GM12874 (cell line): ENCODE data around the gene CACNA1C.

Source experiments
- TF ChIP-seq, protein P1 (sequence below): IDR thresholded peaks from 2 replicates; pipeline ENCODE4 v1.5.1; 2011; ENCODE audit warnings: low read depth, mild to moderate bottlenecking, control low read depth, low read length, moderate library complexity; ENCODE audit not compliant: insufficient read depth

Gene CACNA1C

DNA sequence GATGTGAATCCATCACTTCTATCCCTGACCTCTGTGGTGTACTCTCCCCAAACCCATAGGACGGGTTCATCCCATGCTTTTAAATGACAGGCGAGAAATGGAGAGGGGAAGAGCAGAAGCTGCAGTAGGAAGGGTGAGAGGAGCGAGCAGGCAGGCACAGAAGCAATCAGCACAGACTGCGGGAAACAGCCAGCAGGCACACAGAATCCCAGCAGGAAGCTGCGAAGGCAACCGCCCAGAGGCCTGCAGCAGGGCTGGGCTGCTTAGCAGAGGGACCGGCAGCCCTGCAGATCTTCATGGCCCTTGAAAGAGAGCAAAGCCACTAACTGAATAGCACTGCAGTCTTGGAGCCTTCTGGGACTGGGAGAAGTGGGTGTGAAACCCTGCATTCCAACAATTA, 455.0 kb downstream of the CACNA1C start:
- TF ChIP-seq, protein P1, sequence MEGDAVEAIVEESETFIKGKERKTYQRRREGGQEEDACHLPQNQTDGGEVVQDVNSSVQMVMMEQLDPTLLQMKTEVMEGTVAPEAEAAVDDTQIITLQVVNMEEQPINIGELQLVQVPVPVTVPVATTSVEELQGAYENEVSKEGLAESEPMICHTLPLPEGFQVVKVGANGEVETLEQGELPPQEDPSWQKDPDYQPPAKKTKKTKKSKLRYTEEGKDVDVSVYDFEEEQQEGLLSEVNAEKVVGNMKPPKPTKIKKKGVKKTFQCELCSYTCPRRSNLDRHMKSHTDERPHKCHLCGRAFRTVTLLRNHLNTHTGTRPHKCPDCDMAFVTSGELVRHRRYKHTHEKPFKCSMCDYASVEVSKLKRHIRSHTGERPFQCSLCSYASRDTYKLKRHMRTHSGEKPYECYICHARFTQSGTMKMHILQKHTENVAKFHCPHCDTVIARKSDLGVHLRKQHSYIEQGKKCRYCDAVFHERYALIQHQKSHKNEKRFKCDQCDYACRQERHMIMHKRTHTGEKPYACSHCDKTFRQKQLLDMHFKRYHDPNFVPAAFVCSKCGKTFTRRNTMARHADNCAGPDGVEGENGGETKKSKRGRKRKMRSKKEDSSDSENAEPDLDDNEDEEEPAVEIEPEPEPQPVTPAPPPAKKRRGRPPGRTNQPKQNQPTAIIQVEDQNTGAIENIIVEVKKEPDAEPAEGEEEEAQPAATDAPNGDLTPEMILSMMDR, result no peak

DNA sequence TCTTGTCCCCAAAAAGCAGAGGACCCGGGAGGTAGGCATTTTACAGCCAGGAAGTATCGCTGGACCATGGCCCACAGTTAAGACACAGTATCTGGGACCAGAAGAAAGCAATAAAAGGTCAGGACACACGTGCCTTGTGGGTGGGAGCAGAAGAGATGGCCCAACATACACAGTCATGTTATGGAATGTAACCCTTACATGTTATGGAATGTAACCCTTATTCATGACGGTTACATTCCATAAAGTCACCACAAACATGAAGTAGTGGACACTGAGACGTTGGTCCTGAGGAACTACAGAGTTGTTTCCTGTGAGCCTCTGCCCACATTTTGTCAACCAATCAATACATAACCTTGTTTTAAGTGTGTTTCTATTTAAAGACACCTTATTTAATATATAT, 456.4 kb downstream of the CACNA1C start:
- TF ChIP-seq, protein P1, result no peak

DNA sequence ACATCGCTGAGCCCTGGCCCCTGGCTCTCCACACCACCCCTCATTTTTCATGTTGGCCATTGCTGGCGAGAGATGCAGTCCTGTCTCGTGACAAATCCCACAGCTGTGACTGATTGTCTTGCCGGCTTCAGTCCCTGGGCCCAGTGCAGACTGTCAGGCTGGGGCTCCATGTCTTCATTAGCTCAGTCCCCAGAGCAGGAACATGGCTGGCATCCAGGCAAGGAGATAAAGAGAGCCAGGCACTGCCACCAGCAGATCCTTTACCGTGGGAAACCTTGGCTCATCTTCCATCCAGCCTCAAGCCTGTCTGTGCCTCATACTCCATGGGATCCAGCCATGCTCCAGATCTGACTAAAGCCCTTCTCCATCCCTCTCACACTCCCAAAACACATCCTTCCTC, 457.3 kb downstream of the CACNA1C start:
- TF ChIP-seq, protein P1, result no peak

DNA sequence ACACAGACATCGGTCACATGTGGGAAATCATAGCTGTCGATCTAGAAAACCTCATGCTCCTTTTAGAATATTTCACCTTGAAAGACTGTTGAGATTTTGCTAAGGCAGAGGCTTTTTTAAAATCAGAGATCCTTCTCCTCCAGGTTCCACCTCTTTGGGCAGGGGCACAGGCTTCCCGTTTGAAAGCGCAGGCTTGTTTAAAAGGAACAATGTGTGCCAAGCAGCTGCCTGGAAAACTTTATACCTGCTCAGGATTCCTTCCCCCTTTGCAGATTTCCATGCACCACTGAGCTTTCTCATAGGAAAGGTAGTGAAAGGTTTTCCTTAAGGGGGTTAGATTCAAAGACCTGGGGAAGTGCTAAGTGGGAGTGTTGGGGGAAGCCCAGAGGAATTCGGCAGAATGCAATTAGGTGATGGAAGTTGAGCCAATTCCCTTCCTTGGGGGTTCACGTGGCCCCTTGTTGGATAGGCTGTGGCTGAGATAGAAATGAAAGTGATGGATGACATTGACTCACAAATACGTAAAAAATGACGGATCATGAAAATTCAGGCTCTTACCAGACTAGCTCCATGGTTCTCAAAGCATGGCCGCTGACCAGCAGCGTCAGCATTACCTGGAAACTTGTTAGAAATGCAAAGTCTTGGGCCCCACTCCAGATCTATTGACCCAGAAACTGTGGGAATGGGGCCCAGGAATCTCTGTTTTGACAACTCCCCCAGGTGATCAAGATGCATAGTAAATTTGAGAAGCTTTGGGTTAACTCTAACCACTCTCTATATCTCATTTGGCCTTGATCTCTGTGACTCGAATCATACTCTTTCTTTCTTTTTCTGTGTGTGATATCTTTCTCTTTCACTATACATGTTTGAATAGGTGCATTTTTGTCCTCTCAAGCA, 460.6 kb downstream of the CACNA1C start:
- TF ChIP-seq, protein P1, result no peak

DNA sequence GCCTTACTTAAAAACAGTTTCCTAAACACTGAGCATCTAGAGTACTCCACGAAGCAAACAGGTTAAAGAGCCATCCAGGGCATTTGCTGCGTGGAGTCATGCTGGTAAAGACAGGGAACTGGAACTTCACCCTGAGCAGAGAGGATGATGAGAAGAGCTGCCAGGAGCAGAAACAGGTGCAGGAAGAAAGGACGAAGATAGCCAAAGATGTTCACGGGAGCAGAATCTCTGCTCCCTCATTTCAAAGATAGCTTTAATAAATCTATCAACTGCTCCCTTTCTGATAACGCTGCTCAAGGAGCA, 461.2 kb downstream of the CACNA1C start:
- TF ChIP-seq, protein P1, result no peak

DNA sequence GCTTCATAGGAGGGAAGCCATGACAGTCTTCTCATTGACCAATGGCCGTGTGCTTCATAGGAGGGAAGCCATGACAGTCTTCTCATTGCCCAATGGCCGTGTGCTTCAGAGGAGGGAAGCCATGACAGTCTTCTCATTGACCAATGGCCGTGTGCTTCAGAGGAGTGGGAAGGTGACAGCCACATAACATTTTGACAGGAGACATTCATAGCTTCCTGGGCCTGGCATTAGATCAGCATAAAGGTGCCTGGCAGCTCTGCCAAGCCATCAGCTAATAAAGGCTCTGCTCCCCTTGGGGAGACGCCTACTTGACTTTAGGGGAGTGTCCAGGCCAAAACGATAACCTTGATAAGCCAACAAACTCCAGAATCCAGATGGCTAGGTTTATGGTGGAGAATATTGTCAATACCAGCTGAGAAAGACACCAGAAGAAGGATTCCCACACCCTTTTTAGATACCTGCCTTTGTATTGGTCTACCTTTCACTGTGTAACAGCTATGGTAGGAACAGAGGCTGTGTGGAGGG, 468.0 kb downstream of the CACNA1C start:
- TF ChIP-seq, protein P1, result no peak

DNA sequence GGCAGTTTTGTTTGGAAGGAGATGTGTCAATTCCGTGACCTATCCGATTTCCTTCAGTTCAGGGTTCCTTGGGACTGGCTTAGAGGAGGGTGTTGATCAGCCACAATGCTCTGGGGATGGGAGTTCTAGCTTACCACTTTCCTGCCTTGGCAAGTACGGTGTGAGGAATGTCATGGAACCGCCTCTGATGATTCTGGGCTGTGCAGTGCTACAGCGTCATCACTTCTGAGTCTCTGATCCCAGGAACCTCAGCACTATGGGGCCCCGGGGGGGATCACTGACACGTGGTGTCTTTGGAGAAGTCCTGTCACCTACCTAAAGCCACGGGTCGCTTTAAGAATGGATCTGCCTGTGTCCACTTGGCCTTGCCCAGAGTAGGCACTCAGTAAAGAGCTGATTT, 470.5 kb downstream of the CACNA1C start:
- TF ChIP-seq, protein P1, result no peak
